SIG-M5 treated with dmso at 0.1 percent for 504 hours (cell line): ENCODE data around the gene CELF3.

Source experiments
- DNase-seq: peaks from one replicate; lab custom pipeline; 2025; ENCODE audit not compliant: unreplicated experiment; lab: John Stamatoyannopoulos, UW

CELF3 gene

GRCh38 chr1:151720974-151721787 is 4.6 kb upstream of the CELF3 start, which contains the start of gene RIIAD1:
Gene RIIAD1, plus strand, starts transcription at chr1:151721522. Its CDS starts 15 bp downstream, at chr1:151721537.
- no peak for DNase-seq

DNA sequence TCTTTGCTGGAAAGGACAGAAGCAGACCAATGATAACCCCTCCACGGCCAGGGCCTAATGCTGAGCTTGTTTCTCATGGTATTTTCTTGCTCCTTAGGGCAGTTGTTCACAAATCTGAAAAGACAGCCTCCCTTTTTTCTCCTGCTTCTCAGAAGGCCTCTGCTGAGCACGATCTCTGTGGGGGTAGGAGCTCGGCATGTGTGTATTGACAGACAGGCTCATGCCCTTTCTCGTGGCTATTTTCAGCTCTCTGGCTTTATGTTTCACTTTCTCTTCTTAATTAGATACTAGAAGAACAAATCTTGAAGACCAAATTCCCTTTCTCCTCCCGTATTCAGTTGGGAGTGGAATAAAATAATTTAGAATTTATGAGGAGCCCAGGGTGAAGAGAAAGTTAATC is 4.0 kb upstream of the CELF3 start:
- no peak for DNase-seq

DNA sequence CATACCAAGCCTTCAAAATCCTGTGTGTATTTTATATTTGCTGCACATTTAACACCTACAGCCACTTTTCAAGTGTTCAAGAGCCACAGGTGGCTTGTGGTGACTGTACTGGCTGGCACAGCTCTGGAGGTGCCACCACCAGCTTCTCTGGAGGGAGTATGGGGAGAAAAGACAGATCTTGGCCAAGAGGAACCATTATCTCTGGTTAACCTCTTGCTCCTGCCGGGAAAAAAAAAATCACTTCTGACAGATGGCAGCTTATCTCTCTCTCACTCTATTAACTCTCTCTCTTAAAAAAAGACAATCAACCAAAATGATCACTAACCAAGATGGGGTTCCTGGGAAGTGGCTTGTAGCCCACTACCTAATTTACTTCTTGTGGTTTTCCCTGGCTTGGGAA is 3.5 kb upstream of the CELF3 start:
- no peak for DNase-seq

DNA sequence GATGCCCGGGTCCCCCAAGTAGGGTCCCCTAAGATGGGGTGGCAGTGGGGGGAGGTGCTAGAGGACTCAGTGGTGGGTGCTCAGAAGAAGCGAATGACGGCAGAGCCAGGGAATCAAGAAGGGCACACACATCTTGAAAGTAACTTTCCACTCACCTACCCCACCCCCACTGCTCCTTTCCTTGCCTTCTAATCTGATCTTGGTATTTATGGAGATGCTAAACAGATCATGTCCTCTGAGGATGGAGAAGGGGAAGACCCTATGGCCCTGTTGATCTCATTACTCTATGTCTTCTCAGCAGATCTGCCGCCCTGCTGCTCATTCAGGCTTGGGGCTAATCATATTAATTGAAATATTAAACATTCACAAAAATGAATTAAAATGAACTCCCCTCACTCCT is 2.1 kb upstream of the CELF3 start:
- no peak for DNase-seq

DNA sequence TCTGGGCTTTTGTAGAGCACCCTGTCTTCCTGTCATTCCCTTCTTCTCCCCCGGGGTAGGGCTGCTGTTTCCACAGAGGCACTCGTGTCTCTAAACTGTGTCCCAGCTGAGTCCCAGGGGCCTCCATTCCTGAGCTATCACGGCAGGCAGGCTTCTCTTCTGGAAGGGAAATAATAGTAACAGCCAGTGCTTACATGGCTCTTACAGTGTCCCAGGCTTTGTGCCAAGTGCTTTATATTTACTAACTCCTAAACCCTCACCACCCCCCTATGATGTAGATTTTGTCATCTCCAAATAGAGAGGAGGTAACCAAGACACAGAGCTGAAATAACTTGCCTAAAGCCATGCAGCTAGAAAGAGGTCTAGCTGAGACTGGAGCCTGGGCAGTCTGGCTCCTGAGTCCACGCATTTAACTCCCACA is 1.4 kb upstream of the CELF3 start:
- peak; percentile 34 for DNase-seq

- DNase-seq = no peak
These were observed 219 bp downstream of the CELF3 start for GRCh38 chr1:151716405-151716762.

GRCh38 chr1:151715726-151716404 is 738 bp downstream of the CELF3 start:
- DNase-seq = no peak

DNA sequence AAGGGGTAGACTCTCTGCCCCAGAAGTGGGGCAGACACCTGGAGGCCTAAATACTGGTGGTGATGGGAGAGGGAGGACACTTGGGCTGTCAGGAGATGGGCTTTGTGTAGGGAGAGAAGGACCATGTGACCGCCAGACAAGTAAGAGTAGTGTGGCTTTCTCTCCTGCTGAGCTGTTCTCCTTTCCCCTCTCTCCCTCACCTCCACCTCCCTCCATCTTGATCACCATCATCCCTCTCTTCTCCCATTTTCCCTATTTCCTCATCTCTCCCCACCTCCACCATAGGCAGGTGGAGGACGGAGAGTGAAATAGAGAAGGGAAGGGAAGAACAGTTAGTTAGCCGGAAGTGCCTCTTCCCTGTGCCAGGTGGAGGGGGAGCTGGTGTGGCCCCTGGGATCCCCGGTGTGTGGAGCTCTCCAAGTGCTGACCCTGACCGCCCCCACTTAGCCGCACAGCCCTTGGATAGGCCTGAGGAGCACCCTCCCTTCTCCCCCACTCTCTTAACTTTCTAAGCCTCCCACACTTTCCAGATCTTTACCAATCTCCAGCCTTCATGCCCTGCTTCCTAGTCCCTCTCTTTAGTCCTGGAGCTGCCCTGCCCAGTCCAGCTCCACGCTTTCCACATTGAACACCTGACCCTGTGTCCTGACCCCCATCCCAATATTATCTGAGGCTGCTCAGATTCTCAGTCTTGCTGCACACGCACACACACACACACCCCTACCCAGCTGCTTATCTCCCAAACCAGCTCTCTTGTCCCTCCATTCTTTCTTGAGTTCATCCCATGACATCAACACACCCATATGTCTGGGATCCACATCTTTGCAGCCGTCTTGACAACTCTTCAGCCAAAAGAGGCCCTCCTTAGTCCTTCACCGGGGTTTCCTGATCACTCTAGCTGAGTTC is 1.5 kb downstream of the CELF3 start:
- DNase-seq = no peak

DNA sequence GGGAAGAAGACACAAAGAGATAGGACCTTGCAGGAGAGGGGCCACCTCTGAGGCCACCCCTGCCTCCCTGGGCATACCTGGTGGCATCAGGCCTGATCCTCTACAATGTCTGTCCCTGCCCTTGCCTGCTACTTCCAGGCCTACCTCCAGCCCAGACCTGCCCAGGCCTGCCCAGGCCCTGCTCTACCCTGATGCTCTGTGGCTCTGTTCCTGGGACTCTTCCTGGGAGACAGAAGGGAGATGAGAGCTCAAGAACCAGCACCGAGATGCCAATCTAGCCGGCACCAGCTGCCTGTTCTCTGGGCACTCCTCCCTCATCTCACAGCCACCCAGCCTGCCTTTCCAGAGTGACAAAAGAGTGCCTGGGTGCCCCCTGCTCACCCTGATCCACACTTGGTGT is 2.7 kb downstream of the CELF3 start:
- DNase-seq = no peak

GRCh38 chr1:151713044-151713443 is 3.6 kb downstream of the CELF3 start:
- DNase-seq = no peak

- no peak for DNase-seq
These were observed 4.7 kb downstream of the CELF3 start for GRCh38 chr1:151711951-151712350.

DNA sequence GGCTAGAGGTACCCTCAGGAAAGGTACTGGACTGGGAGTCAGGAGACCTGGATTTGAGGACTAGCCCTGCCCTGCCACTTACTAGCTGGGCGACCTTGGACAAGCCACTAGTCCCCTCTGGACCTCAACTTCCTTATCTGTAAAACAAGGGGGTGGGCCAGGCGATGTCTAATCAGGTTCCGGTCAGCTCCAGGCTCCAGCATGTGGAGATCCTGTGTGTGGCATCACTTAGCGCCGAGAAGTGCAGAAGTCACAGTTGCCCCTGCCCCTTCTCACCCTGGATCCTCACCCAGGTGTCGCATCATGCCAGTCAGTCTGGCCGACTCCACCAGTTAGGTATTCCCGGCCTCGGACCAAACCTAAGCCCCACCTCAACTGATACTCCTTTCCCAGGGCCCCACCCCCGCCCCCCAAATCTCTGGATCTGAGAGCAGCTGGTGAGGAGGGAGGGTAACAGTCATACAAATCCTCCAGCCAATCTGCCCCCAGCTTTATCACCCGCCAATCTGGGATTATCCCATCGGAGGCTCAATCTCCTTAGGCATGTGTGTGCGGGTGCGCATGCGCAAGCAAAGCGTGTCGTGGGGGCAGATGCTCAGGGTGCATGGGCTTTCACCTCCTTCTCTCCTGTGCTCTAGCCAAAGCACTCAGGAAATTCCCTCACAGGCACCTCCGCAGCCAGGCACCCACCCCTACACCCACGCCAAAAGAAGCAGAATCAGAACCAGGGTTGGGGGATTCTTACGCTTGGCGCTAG is 5.4 kb downstream of the CELF3 start:
- DNase-seq = no peak

DNA sequence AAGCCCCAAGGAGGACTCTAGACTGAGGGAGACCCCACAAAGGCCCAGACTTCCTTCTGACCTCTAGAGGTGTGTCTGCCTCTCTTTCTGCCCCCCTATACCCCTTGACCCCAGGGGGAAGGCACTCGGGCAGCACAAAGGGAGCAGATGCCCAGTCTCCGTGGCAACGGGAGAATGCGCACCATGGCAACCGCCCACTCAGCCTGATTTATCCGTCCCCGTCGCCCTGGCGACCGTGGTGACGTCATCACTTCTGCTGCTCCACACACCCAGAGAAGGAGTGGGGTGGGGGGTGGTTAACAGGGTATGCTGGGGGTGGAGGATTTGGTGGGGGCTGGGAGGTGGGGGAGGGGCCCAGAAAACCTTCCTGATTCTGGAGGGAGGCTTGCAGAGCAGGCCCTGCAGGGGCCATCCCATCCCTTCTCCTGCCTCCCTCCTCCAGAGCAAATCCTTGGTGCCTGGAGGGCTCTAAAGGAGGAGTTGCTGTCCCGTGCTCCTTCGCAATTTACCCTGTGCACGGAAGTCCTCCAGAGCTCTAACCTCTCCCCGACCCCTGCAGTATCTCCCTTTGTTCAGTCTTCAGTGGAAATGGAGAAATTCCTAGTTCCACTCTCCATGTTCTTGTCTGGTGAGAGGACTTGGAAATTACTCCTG is 6.3 kb downstream of the CELF3 start:
- no peak for DNase-seq

DNA sequence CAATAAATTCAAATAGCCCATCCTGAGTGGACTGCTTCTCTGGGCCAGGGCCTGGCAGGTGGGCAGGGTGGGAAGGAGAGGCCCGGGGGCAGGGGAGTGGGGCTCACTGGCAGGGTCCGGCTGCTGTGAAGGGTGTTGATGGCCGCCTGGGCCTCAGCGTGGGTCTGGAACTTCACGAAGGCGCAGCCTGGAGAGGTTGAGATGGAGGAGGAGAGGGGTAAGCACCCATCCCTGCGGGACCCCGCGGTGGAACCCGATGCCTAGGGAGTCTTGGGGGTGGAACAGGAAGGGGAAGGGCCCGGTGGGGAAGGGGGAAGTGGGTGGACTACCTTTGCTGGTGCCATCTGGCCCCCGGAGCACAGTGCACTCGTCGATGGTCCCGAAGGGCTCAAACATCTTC is 7.7 kb downstream of the CELF3 start:
- no peak for DNase-seq

GRCh38 chr1:151707541-151708065 is 9.0 kb downstream of the CELF3 start:
- no peak for DNase-seq

DNA sequence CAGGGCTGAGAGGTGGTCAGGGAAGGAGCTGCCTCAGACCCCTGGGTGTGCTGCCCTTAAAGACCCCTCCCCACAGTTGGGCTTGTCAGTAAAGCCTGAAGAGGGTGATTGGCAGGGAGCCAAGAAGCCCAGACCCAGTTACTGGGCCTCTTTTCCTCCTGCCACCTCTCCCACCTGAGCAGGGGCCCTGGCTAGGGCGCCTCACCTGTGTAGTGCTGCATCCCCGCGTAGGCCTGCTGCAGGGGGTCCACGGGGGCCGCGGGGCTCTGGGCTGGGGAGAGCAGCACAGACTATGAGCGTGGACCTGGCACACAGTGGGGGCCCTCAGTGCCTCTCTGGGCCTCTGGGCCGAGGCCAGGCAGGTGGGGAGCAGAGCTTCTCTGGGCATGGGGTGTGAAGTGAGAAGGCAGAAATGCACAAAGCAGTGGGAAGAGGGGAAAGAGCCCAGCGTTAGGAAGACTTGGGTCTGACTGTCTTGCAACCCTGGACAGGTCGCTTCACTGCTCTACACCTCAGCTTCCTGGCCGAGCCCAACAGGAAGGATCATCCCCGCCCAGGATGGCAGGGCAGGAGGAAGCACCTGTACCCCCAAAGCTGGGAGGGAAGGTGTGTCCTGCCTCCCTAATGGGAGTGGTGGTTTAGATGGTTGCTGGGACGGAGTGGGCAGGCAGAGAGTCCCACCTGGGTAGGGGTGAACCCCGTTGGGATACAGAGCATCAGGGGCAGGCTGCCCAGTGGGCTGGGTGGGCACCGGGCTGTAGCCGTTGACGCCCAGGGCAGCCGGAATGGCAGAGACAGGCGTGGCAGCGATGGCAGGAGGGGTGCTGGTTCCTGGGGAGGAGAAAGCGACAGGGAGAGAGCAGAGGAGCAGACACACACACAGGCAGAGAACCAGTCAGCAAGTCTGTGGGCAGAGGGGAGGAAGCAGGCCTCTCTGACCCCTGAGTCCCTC is 9.9 kb downstream of the CELF3 start:
- DNase-seq = no peak

GRCh38 chr1:151705753-151706463 is 10.7 kb downstream of the CELF3 start:
- DNase-seq = no peak

- DNase-seq = no peak
These were observed 11.5 kb downstream of the CELF3 start for GRCh38 chr1:151705146-151705545.
